ENCODE data around the gene SULT1C2. TPM values are rescaled to one million over a fixed set of nuclear protein-coding genes. Genes with fewer than 3 reads are reported as not detected.
"Not testable (repeated sequence)": the region's sequence is repeated elsewhere in the genome, so short reads cannot be mapped to it uniquely, and the experiment has no call there.

Gene SULT1C2
- polyA plus RNA-seq (ENCODE audit: insufficient read length in 4 of 4), result 10 to 100 TPM; 34.9 to 94.9 (median 61.9) TPM

DNA sequence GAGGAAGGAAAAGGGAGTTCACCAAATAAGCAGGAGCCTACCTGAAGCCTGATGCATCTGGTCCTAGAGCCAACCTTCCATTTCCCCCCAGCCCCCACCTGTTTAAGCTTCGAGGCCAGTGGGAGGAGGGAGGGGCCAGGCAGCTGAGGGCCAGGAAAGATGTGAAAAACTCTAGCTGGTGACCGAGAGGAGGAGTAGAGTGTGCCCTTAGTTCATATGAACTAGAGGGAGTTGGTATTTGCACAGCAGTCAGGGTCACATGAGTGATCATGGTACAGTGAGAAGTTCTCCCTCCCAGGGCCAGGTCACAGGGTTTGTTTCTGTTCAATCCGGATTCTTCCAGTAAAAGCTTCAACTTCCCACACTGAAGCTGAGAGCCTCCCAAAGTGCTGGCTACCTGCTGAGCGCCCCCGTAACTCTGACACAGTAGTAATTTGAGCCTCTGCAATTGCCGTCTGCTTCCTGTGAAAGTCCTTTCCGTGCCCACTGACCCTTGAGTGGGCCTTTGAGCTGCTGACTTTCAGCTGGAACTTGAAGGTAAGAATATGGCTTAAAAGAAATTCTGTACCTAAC lies at the start of gene SULT1C2:
TSS of gene SULT1C2 (plus strand) at position 362 of the 573 bp plus-strand sequence. CDS start 4,773 bp downstream, outside the sequence.
- peak; percentile 66 to 85 (median 81) for DNase-seq (ENCODE audit: low read depth in 4 of 4, low spot score in 2 of 4)

DNA sequence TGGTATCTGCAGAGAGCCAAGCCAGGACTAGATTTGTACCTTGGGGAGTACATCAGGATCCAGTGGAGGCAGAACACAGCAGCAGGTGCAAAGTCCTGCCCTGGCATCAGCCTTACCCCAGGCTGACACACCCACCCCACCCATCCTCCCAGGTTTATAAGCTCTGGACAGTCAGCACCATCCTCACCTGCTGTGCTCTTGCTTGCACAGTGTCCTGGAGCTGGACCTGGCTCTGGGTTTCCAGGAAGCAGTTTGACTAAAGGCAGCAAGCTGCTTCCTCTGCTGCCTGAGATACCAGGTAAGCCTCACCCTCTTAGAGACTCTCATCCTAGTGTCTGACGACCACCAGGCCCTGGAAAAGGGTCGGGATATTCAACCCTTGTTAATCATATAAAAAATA lies 48.9 kb upstream of the SULT1C2 start, which contains the start of gene SULT1C3:
TSS of gene SULT1C3 (plus strand) at position 183 of the 400 bp plus-strand sequence. CDS start 7,227 bp downstream, outside the sequence.
- DNase-seq (ENCODE audit: low read depth in 4 of 4, low spot score in 2 of 4), result no peak

DNA sequence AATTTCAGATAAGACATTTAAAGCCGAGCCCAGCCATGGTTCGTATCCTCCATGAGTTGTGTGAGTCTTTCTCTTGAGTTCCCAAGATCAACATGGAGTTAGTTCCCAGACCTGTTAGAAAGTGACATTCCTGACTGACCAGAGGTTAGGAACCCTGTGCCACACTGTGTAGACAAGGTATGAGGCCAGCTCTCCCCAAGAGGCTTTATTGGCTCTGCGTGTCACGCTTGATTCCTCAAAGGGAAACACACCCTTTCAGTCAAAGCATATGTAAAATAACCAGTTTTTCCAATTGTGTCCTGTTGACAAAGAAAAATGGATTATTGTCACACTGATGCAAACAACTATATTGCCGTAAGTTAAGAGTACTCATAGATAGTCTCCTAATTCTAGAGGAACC lies 47.7 kb upstream of the SULT1C2 start:
- DNase-seq (ENCODE audit: low read depth in 4 of 4, low spot score in 2 of 4), result no peak

DNA sequence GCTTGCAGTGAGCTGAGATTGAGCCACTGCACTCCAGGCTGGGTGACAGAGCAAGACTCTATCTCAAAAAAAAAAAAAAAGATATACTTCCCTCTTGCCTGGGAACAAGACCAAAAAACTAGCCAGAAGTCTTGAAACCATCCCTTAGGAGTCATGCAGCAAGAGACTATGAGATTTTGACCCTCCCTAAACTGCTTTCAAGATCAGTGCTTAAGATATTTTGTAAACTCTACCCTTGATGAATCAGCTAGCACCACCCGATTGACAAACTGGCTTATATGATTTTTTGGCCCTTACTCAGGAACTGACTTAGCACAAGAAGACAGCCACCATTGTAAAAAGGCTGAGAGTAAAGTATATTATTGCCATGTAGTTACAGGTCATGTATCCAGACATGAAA lies 45.1 kb upstream of the SULT1C2 start:
- no peak for DNase-seq (ENCODE audit: low read depth in 4 of 4, low spot score in 2 of 4)

DNA sequence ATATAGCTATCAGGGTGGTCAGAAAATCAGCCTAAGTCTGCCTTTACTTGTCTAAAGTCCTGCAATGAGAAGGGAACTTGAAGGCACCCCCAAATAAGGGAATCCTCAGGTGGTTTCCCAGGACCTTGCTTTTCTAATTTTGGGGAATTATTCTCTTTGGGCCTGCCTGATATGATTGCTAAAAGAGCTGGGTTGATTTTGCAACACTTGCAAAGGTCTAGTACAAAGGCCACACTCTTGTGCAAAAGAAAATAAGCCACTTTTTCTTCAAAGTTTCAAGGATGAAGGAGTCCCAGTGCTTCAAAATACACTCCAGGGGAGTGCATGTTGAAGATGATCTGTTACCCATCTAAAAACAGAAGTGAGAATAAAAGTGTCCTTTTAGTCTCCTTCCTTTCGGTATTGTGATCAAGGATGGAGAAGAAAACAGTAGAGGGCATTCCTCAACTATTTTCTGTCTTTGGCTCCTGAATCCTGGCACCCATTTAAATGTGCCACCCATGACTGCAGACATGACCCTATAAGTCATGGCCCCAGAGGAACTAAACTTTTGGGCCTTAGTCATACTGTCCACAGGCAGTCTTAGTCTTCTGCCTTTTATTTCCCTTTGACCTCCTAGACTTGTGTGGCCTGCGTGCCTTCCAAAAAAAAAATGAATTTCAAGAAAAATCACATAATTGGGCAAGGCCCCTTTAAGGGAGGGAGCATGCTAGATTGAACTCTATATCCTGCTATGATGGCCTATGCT lies 43.9 kb upstream of the SULT1C2 start:
- no peak for DNase-seq (ENCODE audit: low read depth in 4 of 4, low spot score in 2 of 4)

DNA sequence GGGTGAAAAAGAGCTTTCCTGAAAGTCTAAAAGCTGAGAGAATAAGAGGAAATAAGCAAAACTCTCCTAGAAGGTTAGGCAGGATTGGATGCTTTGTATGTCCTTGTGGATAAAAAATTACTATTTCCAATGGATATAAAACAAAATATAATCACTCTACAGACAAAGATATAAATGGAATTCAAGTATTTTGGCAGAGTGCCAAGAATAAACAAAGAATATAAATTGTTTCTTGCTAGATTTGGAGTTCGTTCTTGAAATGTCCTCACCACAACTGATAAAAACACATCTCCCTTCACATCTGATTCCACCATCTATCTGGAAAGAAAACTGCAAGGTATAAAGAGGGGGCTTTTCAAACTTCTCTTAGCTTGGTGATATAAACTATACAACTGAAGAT lies 35.6 kb upstream of the SULT1C2 start:
- no peak for DNase-seq (ENCODE audit: low read depth in 4 of 4, low spot score in 2 of 4)

DNA sequence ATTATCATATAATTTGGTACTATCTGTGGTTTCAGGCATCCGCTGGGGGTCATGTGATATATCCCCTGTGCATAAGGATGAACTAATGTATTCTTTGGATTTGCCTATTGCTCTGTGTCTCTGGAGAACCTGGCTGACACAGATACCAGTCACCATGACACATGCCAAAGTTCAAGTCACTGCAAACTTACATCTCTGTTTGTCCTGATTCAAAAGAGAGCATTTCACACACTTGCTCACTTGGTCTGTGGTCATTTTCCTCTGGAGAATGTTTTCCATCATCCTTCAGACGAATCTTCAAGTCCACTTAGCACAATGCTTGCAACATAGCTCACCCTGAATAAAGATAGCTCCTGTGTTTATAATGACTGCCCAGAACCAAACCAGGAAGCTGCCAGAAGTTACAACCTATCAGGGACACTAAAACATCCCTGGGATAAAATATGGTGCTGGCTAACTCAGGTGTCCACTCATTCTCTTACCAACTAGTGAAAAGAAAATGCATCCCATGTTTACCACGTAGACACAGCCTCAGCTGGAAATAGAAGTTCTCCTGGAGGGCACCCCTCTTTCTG lies 30.9 kb upstream of the SULT1C2 start:
- DNase-seq (ENCODE audit: low read depth in 4 of 4, low spot score in 2 of 4), result no peak

DNA sequence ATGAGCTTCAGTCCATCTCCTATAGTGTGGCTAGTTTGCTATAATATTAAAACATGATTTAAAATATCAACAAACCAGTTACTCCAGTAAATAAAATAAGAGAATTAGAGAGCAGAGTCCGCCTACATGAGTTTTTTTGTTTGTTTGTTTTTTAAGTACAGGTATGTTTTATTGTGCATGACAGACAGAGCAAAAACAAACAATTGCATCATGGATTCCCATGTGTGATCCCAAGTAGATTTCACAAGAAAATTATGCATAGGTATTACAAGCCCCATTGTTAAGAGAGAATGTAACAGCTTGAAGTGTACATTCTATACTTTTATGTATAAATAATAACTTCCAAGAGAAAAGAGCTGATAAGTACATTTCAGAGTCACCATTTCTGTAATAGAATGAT lies 27.9 kb upstream of the SULT1C2 start:
- no peak for DNase-seq (ENCODE audit: low read depth in 4 of 4, low spot score in 2 of 4)

DNA sequence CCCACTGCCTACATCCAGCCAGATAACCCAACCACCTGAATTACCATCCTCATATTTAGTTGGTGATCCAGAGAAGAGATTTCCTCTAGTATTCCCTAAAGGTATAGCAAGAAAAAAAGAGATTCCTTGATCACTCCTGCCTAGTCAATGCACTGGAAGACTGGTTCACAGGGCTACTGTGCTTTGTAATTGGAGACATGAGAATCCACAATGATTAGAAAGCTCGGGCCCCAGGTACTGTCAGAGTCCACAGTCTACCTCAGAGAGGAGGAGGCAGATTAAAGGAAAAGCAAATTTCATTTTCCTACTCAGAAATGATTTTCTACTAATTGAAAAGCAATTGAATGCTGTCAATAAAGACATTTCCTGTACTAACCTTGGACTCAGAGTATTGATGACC lies 26.7 kb upstream of the SULT1C2 start:
- DNase-seq (ENCODE audit: low read depth in 4 of 4, low spot score in 2 of 4), result no peak

DNA sequence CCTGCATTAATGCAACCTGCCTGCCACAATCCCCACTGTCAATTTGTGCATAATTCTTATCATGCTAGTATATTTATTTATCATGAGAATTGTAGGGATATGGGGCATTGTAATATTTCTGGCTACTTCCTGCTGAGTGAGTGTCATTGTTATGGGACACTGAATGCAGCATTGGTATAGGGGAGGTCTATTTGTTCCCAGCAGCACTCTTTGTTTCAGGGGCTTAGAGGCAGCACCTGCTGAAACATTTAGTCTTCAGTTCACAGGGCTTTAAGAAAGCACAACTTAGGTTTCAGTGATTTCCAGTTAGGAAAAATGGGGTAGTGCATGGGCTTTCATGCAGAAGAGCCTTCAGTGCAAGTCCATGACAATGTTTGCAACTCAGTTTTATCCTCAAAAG lies 25.3 kb upstream of the SULT1C2 start:
- no peak for DNase-seq (ENCODE audit: low read depth in 4 of 4, low spot score in 2 of 4)

DNA sequence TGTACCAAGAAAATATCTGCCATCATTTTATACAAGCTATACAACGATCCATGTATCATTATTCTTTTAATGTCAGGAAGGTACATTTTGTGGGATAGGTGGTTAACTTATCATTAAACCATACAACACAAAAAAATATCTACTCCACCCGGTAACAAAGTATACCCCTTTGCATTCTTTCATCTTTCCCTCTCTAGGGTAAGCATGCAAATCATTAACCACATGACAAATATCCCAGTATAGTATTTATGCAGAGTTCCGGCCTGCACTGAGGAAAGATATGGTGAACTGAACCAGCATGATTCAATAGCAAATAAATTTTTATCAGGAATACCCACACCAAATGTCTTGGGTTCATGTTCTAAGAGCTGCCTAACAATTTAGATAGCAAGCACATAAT lies 22.5 kb upstream of the SULT1C2 start:
- DNase-seq (ENCODE audit: low read depth in 4 of 4, low spot score in 2 of 4), result no peak

DNA sequence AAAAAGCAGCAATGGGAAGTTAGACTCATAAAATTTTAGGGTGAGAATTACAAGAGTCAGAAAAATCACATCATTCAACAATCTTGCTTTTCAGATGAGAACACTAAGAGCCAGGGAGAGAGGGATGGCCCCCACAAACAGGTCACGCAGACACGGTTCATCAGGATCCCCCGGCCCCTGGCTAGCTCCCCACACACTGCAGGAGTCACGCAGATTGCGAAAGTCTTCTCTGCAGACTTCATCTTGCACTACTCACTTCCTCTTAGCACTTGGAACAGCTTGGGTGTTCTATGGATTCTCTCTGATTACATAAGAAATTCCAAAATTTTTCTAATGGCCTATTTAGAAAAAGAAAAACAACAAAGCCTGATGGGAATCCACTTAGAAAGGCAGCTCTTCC lies 21.6 kb upstream of the SULT1C2 start:
- no peak for DNase-seq (ENCODE audit: low read depth in 4 of 4, low spot score in 2 of 4)

DNA sequence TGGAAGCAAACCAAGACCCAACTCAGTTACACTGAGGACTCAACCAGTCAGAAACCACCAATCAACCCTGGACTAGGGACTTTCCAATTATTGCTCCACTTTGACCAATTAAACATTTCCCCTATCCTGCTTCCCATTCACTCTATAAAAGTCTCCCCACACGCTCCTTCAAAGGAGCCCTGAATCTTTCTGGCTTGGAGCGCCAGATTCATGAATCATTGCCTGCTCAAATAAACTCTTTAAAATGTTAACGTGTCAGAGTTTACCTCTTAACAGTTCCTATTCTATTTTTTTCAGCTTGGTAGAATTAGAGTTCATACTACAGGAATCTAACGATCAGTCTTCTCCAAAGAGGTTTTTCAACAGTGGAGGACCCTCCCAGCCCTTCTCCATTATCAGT lies 20.7 kb upstream of the SULT1C2 start:
- DNase-seq (ENCODE audit: low read depth in 4 of 4, low spot score in 2 of 4), result no peak

DNA sequence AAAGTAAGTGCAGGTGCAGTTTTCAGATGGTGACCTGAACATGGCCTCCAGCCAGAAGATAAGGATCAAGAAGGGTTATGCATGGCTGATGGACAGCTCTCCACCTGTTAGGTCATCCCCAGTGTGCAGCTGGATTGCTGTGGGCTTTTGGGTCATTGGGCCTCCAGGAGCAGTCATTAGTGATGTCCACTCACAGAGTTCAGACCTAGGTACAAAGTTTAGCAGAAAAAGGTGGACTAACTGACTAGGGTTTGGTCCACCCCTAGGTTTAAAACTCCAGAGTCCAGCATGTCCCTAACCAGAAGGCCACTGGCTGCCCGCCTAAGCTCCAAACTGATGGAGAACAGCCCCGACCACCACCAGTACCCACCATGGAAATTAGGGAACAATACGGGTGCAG lies 18.3 kb upstream of the SULT1C2 start:
- no peak for DNase-seq (ENCODE audit: low read depth in 4 of 4, low spot score in 2 of 4)

DNA sequence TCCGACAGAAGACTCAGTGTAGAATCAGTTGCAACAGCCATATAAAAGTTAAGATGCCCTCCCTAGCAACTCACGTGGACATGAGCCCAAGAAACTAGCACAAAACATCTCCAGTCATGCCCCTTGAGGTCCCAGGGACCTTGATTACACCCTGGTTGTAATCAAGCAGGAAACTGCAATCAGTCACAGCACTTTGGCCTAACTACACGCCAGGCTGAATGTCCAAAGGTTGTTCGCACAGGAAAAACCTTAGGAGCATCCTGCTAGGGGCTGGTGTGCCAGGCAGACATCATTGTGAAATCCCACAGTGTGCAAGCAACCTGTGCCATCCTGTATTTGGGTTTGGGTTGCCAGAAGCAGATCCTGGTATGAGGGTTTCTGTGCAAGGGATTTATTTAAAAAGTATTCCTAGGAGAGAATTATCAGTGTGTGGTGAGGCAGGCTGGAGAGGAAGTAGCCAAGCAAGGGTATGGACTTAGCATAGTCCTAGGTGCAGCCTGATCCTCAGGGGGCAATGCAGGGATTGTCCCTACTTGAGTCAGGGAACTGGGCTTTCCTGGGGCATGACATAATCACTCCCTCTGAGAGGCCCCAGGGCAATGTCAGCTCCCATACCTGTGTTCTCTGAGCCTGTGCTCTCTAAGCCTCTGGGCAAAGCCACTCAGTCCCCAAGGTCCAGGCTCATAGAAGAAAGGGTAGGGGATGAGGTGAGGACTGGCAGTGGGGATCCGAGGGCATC lies 17.8 kb upstream of the SULT1C2 start:
- no peak for DNase-seq (ENCODE audit: low read depth in 4 of 4, low spot score in 2 of 4)

DNA sequence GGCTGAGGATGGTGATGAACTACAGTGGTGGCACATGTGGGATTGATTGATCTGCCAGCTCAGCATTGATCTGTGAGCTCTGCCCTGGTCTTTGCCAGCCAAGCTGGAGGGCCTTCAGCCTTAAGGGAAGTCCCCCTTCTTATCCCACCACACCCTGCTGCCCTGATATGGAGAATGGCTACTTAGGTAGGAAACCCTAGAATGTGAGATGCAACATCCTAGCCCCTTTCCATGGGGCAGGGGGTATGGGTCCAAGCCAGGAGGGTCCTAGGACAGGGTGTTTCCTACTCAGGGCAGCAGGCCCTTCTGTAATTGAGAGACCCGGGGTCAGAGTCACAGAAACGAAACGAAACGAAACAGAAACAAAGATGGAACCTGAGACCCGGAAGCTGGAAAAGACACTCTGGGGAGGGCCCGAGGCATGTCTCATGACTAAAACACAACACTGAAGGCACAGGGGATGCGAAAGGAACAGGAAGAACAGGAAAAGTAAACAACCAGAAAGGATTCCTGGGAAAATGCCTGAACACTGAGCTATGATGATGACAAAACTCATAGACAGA lies 16.9 kb upstream of the SULT1C2 start:
- DNase-seq (ENCODE audit: low read depth in 4 of 4, low spot score in 2 of 4), result peak in 3 of 4 donors; percentile 20 to 61 (median 61)

DNA sequence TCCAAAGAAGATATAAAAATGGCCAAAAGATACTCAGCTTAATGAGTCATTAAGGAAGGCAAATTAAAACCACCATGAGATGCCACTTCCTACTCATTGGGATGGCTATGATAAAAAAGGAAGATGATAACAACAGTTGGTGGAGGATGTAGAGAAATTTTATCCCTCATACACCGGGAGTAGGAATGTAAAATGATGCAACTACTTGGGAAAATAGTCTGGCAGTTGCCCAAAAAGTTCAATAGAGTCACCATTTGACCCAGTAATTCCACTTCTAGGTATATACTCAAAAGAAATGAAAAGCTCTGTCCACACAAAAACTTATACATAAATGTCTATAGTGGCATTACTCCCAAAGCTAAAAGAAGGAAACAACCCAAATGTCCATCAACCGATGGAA lies 10.1 kb upstream of the SULT1C2 start:
- DNase-seq (ENCODE audit: low read depth in 4 of 4, low spot score in 2 of 4), result no peak

DNA sequence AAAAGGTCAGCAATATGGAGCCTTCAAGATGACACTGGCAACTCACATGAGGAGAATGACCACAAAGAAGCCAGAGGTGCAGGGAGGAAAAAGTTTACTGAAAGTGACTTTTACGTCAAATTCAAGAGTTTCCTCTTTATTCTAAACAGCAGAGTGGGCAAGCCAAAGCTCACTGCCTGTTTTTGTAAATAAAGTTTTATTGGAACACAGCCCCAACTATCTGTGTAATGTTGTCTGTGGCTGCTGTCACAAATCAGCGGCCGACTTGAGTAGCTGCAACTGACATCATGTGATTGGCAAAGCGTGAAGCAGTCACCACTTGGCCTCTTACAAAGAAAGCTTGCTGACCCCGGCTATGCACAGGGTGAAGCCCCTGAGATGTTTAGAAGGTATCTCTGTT lies 9.2 kb upstream of the SULT1C2 start:
- DNase-seq (ENCODE audit: low read depth in 4 of 4, low spot score in 2 of 4), result no peak

DNA sequence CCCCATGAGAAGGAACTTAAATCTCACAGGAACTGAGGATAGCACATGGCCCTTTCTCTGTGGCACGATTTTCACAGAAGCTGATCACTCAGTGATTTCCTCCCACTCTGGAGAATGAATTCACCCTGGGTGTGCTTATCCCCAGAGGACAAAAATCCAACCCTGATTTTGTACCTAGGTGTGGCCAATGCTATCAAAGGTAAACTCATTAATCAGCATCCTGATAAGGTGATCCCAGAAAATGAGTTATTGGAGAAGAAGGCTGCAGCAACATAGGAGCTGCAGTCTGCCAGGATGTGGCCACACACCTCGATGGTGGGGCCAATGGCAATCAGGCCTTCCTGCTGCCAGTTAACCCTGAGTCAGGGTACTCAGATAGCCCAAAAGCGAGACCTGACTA lies 8.2 kb upstream of the SULT1C2 start:
- DNase-seq (ENCODE audit: low read depth in 4 of 4, low spot score in 2 of 4), result no peak

DNA sequence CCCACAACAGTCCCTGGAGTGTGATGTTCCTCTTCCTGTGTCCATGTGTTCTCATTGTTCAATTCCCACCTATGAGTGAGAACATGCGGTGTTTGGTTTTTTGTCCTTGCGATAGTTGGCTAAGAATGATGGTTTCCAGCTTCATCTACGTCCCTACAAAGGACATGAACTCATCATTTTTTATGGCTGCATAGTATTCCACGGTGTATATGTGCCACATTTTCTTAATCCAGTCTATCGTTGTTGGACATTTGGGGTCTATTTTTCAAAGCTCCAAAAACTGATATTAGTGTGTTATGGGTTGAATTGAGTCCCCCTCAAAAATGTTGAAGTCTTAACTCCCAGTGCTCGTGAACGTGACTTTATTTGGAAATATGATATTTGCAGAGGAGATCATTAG lies 4.1 kb upstream of the SULT1C2 start:
- not testable (repeated sequence) for DNase-seq (ENCODE audit: low read depth in 4 of 4, low spot score in 2 of 4)

DNA sequence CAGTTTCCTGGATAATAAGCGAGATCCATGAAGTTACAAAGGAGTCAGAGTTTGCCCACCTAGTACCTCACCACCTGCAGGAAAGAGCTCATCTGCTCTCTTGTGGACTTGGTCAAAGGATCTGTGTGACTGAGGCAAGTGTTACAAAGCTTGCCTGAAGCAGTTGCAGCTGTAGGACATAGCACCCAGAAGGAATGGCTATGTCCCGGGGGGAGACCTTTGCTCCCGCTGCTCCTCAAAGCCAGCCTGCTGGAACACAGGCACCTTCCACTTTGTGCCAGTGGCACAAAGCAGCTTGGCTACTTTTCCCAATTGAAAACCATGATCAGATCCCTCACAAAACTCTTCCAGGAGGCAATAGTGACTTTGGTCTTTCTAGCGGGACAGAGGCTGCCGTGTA lies 3.1 kb upstream of the SULT1C2 start:
- no peak for DNase-seq (ENCODE audit: low read depth in 4 of 4, low spot score in 2 of 4)

Measured in left renal cortex interstitium (tissue), 4 donors.